Trophoblast cell (in vitro differentiated cells and primary cell): ENCODE measurements around the gene SPRED2.

ENCODE experiments used
- DNase-seq, 2 donors: peaks; one replicate each; pipeline ENCODE4 v3.0.0-alpha.2; 2016
- H2AFZ ChIP-seq: 2 replicates; pipeline ENCODE4 v1.6.1; 2013; ENCODE audit warnings: low read length, moderate library complexity, mild to moderate bottlenecking; ENCODE audit not compliant: insufficient read depth, poor library complexity
- H2AK5ac ChIP-seq: 2 replicates; pipeline ENCODE4 v1.6.1; 2013; ENCODE audit warnings: mild to moderate bottlenecking, low read length
- H2BK120ac ChIP-seq: 2 replicates; pipeline ENCODE4 v1.6.1; 2013; ENCODE audit warnings: low read length, mild to moderate bottlenecking, moderate library complexity; ENCODE audit not compliant: insufficient read depth, poor library complexity
- H2BK12ac ChIP-seq: 2 replicates; pipeline ENCODE4 v1.6.1; 2013; ENCODE audit warnings: mild to moderate bottlenecking, low read length, moderate library complexity
- H2BK5ac ChIP-seq: 2 replicates; pipeline ENCODE4 v1.6.1; 2013; ENCODE audit warnings: low read length, low read depth, moderate library complexity, mild to moderate bottlenecking; ENCODE audit not compliant: poor library complexity
- H3K14ac ChIP-seq: 2 replicates; pipeline ENCODE4 v1.6.1; 2013; ENCODE audit warnings: mild to moderate bottlenecking, low read length
- H3K18ac ChIP-seq: 2 replicates; pipeline ENCODE4 v1.6.1; 2013; ENCODE audit warnings: mild to moderate bottlenecking, low read length
- H3K23ac ChIP-seq: 2 replicates; pipeline ENCODE4 v1.6.1; 2013; ENCODE audit warnings: low read length
- H3K27ac ChIP-seq: 2 replicates; pipeline ENCODE4 v1.5.1; 2013; ENCODE audit warnings: low read depth, mild to moderate bottlenecking, inconsistent platforms, low read length, moderate library complexity
- H3K27me3 ChIP-seq: 2 replicates; pipeline ENCODE4 v1.6.1; 2013; ENCODE audit warnings: inconsistent platforms, mild to moderate bottlenecking, low read length, moderate library complexity; ENCODE audit not compliant: insufficient read depth
- H3K36me3 ChIP-seq, 2 experiments: 1 replicate in 1 of 2; 2 replicates in 1 of 2; pipeline ENCODE4 v1.6.1; 2013; ENCODE audit warnings: low read length in 2 of 2, mild to moderate bottlenecking in 2 of 2, moderate library complexity in 1 of 2; ENCODE audit not compliant: insufficient read depth in 2 of 2, control insufficient read depth in 1 of 2
- H3K4ac ChIP-seq: 2 replicates; pipeline ENCODE4 v1.6.1; 2013; ENCODE audit warnings: low read depth, mild to moderate bottlenecking, low read length, moderate library complexity
- H3K4me1 ChIP-seq, 2 experiments: 1 replicate in 1 of 2; 2 replicates in 1 of 2; pipeline ENCODE4 v1.6.1; 2013; ENCODE audit warnings: low read length in 2 of 2, mild to moderate bottlenecking in 2 of 2, moderate library complexity in 1 of 2; ENCODE audit not compliant: insufficient read depth in 2 of 2, control insufficient read depth in 1 of 2
- H3K4me2 ChIP-seq: 2 replicates; pipeline ENCODE4 v1.6.1; 2013; ENCODE audit warnings: inconsistent platforms, mild to moderate bottlenecking, low read length, moderate library complexity
- H3K4me3 ChIP-seq: 2 replicates; pipeline ENCODE4 v1.5.1; 2013; ENCODE audit warnings: mild to moderate bottlenecking, low read depth, low read length, inconsistent platforms
- H3K79me1 ChIP-seq: one replicate; pipeline ENCODE4 v1.6.1; 2013; ENCODE audit warnings: low read length
- H3K79me2 ChIP-seq: 2 replicates; pipeline ENCODE4 v1.6.1; 2013; ENCODE audit warnings: low read length, mild to moderate bottlenecking; ENCODE audit not compliant: control insufficient read depth, insufficient read depth, poor library complexity
- H3K9ac ChIP-seq: 2 replicates; pipeline ENCODE4 v1.6.1; 2013; ENCODE audit warnings: mild to moderate bottlenecking, low read length
- H3K9me3 ChIP-seq: 2 replicates; pipeline ENCODE4 v1.6.1; 2013; ENCODE audit warnings: low read depth, mild to moderate bottlenecking, control low read depth, inconsistent platforms, low read length; ENCODE audit not compliant: insufficient read depth
- H4K12ac ChIP-seq: 2 replicates; pipeline ENCODE4 v1.6.1; 2013; ENCODE audit warnings: low read depth, mild to moderate bottlenecking, low read length, moderate library complexity
- H4K8ac ChIP-seq: 2 replicates; pipeline ENCODE4 v1.6.1; 2013; ENCODE audit warnings: low read depth, mild to moderate bottlenecking, low read length, moderate library complexity
- H4K91ac ChIP-seq: one replicate; pipeline ENCODE4 v1.6.1; 2013; ENCODE audit warnings: low read depth, mild to moderate bottlenecking, low read length, moderate library complexity
- WGBS: extraction: QIAGEN DNeasy Blood & Tissue Kit; methylation state at CpG from one replicate; pipeline ENCODE4 v1.1.7; 2013; ENCODE audit warnings: missing lambda C conversion rate; ENCODE audit not compliant: insufficient read length, insufficient coverage; ENCODE audit errors: extremely low coverage; 5-methylcytosine and 5-hydroxymethylcytosine counted together

The SPRED2 gene

DNA sequence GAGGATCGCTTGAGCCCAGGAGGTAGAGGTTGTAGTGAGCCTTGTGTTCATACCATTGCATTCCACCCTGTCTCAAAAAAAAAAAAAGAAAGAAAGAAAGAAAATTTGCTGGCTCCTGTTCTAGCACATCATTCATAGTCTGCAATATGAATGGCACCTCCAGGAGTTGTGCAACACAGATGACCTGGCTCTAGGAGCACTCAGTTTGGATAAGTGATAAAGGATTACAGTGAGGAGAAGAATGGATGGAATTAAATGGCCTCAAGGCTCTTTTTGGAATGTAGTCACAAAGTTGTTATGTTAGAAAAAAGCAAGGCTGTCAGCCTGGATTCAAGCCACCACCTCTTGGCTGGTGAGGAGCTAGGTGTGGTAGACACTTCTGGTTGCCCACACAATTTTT is 21.5 kb upstream of the SPRED2 start:
- no peak overlapping the region for H2BK12ac ChIP-seq
- H2AFZ ChIP-seq = no peak overlapping the region
- no peak overlapping the region for H2BK120ac ChIP-seq
- no peak overlapping the region for H2BK5ac ChIP-seq
- H3K4me3 ChIP-seq = no peak overlapping the region
- no peaks in the 10 kb centered on the region for H3K79me1 ChIP-seq
- WGBS = no CpG with 5 or more reads among the region's 1 CpG
- peak; percentile 90 to 98 for DNase-seq
- no peak overlapping the region for H4K91ac ChIP-seq
- H3K79me2 ChIP-seq = no peaks in the 10 kb centered on the region
- no peak overlapping the region for H3K4me2 ChIP-seq
- H3K27me3 ChIP-seq = no peaks in the 10 kb centered on the region
- H3K27ac ChIP-seq = no peak overlapping the region
- H4K8ac ChIP-seq = no peak overlapping the region
- no peak overlapping the region for H4K12ac ChIP-seq
- H3K4me1 ChIP-seq = peaks cover 0 to 2% of the 10 kb centered on the region in 2 experiments
- no peak overlapping the region for H3K14ac ChIP-seq
- no peak overlapping the region for H3K18ac ChIP-seq
- no peak overlapping the region for H2AK5ac ChIP-seq
- no peak overlapping the region for H3K9ac ChIP-seq
- no peaks in the 10 kb centered on the region for H3K36me3 ChIP-seq
- no peak overlapping the region for H3K4ac ChIP-seq
- H3K23ac ChIP-seq = no peak overlapping the region
- no peaks in the 10 kb centered on the region for H3K9me3 ChIP-seq

DNA sequence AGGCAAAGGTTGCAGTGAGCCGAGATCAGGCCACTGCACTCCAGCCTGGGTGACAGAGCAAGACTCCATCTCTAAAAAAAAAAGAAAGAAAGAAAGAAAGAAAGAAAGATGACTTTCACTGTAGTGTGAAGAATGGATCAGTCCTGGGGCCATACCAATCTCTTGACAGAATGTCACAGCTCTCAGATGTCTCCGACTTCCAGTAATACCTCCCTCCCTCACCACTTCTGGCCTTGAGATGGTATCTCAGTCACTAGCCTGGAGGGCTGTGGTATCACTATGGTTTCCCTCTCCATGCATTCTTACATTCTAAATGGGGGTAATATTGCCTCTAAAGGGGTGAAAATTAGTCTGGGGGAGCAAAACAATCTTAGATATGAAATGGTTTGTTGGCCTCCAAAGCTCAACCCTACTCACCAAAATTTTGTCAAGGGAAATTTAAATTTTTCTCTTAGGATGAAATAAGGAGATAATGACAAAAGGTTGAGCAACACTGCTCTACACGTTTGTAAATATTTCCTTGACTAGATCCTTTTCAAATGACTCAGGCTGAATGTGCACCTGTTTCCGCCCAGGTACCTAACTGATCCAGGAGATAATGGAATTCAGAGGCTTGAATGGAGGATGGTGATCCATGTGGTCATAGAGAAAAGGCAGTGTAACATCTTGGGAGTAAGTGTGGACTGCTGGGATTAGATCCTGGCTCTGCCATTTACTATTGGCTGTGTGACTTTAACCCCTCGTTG is 19.9 kb upstream of the SPRED2 start:
- no peak overlapping the region for H3K4me3 ChIP-seq
- H4K91ac ChIP-seq = no peak overlapping the region
- no peaks in the 10 kb centered on the region for H3K79me1 ChIP-seq
- H3K4ac ChIP-seq = no peak overlapping the region
- no peak overlapping the region for H2BK120ac ChIP-seq
- H2BK5ac ChIP-seq = no peak overlapping the region
- no peak overlapping the region for H3K14ac ChIP-seq
- no peak overlapping the region for H2AK5ac ChIP-seq
- H3K18ac ChIP-seq = no peak overlapping the region
- WGBS = no CpG with 5 or more reads among the region's 5 CpGs
- no peaks in the 10 kb centered on the region for H3K27me3 ChIP-seq
- H2BK12ac ChIP-seq = no peak overlapping the region
- no peak overlapping the region for H3K23ac ChIP-seq
- no peaks in the 10 kb centered on the region for H3K79me2 ChIP-seq
- H4K8ac ChIP-seq = no peak overlapping the region
- H4K12ac ChIP-seq = no peak overlapping the region
- no peaks in the 10 kb centered on the region for H3K9me3 ChIP-seq
- H3K9ac ChIP-seq = no peak overlapping the region
- H2AFZ ChIP-seq = no peak overlapping the region
- DNase-seq = peak; percentile 86 to 95
- H3K4me1 ChIP-seq = peaks cover 0 to 2% of the 10 kb centered on the region in 2 experiments
- H3K27ac ChIP-seq = no peak overlapping the region
- H3K4me2 ChIP-seq = no peak overlapping the region
- no peaks in the 10 kb centered on the region for H3K36me3 ChIP-seq

DNA sequence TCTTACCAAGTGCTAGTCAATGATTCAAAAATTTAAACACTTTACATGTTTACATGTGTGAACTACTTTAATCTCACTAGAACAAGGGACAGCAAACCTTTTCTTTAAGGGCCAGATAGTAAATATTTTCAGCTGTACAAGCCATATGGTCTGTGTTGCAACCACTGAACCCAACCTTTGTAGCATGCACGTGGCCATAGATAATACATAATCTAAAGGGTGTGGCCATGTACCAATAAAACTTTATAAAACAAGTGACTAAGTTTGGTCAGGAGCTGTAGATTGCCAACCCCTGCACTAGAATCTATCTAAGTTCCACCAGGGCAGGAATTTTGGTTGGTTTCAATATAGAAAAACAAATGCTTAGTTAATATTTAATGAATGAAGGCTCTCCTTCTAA is 18.4 kb upstream of the SPRED2 start:
- H3K18ac ChIP-seq = no peak overlapping the region

DNA sequence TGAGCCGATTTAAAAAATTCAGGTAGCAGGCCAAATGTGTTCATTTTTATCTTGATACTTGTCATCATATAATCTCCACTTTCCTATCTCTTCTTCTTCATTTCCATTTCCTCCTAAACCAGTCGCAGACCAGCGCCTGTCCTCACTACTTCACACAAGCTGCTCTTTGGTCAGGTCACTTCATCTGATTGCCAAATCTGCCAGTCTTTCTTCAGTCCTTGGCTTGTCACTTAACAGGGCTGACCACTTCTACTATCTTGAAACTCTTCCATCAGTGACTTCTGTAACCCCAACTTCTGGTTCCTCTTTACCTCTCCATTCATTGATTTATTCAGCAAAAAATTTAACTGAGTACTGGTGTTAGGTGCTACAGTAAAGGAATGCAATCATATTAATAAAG is 18.0 kb upstream of the SPRED2 start:
- no peak overlapping the region for H3K18ac ChIP-seq
- no peaks in the 10 kb centered on the region for H3K79me1 ChIP-seq
- no peak overlapping the region for H3K23ac ChIP-seq
- no peaks in the 10 kb centered on the region for H3K79me2 ChIP-seq
- peaks cover 0 to 2% of the 10 kb centered on the region in 2 experiments for H3K4me1 ChIP-seq
- H2BK5ac ChIP-seq = no peak overlapping the region
- no peak overlapping the region for H2BK120ac ChIP-seq
- DNase-seq = peak in 1 of 2 donors; percentile 16
- H3K36me3 ChIP-seq = no peaks in the 10 kb centered on the region
- H3K9me3 ChIP-seq = no peaks in the 10 kb centered on the region
- H2BK12ac ChIP-seq = no peak overlapping the region
- H3K4me2 ChIP-seq = no peak overlapping the region
- no peak overlapping the region for H3K4me3 ChIP-seq
- no peak overlapping the region for H3K27ac ChIP-seq
- H3K4ac ChIP-seq = no peak overlapping the region
- no peak overlapping the region for H3K14ac ChIP-seq
- no peak overlapping the region for H2AK5ac ChIP-seq
- 100% methylated on average over 1 of the region's 3 CpGs for WGBS
- no peak overlapping the region for H4K91ac ChIP-seq
- H3K27me3 ChIP-seq = no peaks in the 10 kb centered on the region
- H4K12ac ChIP-seq = no peak overlapping the region
- H3K9ac ChIP-seq = no peak overlapping the region
- no peak overlapping the region for H4K8ac ChIP-seq
- no peak overlapping the region for H2AFZ ChIP-seq

More for the DNA sequence above, 18.4 kb upstream of the SPRED2 start:
- Histone ChIP-seq H4K91ac (no peak overlapping the region), H3K36me3 (no peaks in the 10 kb centered on the region), H4K12ac (no peak overlapping the region), H3K23ac (no peak overlapping the region), H3K79me1 (no peaks in the 10 kb centered on the region), H3K4me3 (no peak overlapping the region), H3K9me3 (no peaks in the 10 kb centered on the region), H3K4me2 (no peak overlapping the region), H2BK12ac (no peak overlapping the region), H3K14ac (no peak overlapping the region), H3K9ac (no peak overlapping the region), H3K4me1 (peaks cover 0 to 2% of the 10 kb centered on the region in 2 experiments), H3K79me2 (no peaks in the 10 kb centered on the region), H2BK5ac (no peak overlapping the region), H2BK120ac (no peak overlapping the region), H2AK5ac (no peak overlapping the region), H3K27ac (no peak overlapping the region), H3K4ac (no peak overlapping the region), H4K8ac (no peak overlapping the region), H3K27me3 (no peaks in the 10 kb centered on the region), H2AFZ (no peak overlapping the region)
- no CpG with 5 or more reads among the region's 1 CpG for WGBS
- DNase-seq = no peak
